Dedifferentiated amniotic fluid mesenchymal stem cell (primary cell): ENCODE measurements around the gene CD177.
"Not testable (repeated sequence)": the region's sequence is repeated elsewhere in the genome, so short reads cannot be mapped to it uniquely, and the experiment has no call there.

ENCODE experiments used
- DNase-seq: peaks from one replicate; pipeline ENCODE4 v3.0.0-alpha.2; 2016; ENCODE audit errors: extremely low spot score

CD177 gene

DNA sequence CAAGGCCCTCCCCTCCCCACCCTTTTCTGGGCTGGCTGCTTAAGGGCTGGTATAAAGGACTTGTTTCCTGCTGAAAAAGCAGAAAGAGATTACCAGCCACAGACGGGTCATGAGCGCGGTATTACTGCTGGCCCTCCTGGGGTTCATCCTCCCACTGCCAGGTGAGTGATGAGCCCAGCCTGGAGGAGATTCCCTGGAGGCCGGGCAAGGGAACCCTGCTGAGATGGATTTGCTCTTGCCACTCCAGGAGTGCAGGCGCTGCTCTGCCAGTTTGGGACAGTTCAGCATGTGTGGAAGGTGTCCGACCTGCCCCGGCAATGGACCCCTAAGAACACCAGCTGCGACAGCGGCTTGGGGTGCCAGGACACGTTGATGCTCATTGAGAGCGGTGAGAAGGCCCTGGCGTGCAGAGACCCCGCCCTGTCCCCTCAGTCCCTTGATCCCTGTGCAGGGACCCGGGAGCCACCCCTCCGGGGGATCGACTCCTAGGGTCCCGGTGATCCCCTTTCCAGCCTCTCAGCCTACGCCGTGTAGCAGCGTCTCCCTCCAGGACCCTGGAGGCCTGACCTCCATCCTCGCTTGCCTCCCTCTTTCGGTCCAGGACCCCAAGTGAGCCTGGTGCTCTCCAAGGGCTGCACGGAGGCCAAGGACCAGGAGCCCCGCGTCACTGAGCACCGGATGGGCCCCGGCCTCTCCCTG is at the start of gene CD177:
Gene CD177 (plus strand): TSS at position 81 of the 699 bp plus-strand sequence. CDS start 29 bp downstream, at position 110.
- DNase-seq: no peak

- no peak for DNase-seq
Measured at GRCh38 chr19:43305642-43306041, 47.8 kb upstream of the CD177 start.

DNA sequence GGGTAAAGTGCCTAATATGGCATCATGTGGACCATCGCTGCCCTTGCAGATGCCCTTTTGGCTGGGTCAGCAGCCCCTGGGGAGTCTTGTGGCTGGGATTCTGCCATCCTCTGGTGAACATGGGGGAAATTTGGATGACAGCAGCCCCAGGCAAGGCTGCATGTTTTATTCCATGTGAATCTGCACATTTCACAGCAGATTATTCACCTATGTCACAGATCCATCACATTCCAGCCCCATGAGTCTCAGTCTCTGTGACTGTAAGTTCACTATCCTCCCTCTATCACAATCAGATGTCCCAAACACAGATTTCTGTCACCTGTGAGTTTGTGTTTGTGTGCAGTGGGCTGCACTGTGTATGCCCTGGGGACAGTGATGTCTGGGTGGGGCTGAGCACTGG is 47.4 kb upstream of the CD177 start:
- no peak for DNase-seq

GRCh38 chr19:43308244-43308815 is 45.2 kb upstream of the CD177 start:
- no peak for DNase-seq

GRCh38 chr19:43309466-43309865 is 44.0 kb upstream of the CD177 start:
- DNase-seq: no peak

GRCh38 chr19:43310221-43310620 is 43.3 kb upstream of the CD177 start:
- no peak for DNase-seq

GRCh38 chr19:43311256-43311655 is 42.2 kb upstream of the CD177 start:
- DNase-seq: no peak

GRCh38 chr19:43311706-43312105 is 41.8 kb upstream of the CD177 start:
- DNase-seq: no peak

- no peak for DNase-seq
Measured at GRCh38 chr19:43313711-43314495, 39.6 kb upstream of the CD177 start.

DNA sequence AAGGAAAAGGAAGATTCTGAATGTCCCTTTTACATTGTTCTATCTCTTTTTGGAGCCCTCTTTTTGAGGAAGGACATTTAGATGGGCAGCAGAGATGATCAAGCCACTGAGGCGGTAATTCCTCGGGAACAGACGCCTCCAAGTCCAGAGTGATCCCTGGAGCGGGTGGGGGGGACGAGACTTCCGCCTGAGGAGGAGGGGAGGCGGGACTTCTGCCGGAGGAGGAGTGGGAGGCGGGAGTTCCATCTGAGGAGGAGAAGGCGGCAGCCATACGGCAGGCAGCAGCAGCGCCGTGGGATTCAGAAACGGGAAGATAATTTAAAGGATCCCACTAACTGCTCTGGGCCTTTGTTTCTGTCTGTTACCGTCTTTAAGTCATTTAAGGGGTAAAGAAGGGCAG is 37.6 kb upstream of the CD177 start:
- DNase-seq: no peak

GRCh38 chr19:43316591-43317319 is 36.7 kb upstream of the CD177 start:
- no peak for DNase-seq

GRCh38 chr19:43318203-43318602 is 35.3 kb upstream of the CD177 start:
- DNase-seq: no peak

DNA sequence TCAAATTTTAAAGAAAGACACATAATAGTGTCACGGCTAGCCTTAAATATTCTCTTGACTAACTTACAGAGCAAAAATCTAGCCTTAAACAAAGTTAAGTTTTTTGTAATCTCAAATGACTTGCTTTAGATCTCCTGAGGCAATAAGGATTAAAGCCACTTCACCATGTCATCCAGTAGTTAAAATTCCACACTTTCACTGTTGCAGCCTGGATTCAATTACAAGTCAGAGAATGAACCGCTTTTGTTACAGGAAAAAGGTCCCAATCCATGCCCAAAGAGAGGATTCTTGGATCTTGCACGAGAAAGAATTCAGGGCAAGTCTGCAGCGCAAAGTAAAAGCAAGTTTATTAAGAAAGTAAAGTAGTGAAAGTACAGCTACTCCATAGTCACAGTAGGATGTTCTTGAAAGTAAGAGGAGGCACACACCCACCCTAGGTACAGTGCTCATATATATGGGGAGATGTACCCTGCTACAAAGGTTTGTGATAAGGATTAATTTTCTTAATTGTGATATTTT is 34.6 kb upstream of the CD177 start:
- DNase-seq: no peak

DNA sequence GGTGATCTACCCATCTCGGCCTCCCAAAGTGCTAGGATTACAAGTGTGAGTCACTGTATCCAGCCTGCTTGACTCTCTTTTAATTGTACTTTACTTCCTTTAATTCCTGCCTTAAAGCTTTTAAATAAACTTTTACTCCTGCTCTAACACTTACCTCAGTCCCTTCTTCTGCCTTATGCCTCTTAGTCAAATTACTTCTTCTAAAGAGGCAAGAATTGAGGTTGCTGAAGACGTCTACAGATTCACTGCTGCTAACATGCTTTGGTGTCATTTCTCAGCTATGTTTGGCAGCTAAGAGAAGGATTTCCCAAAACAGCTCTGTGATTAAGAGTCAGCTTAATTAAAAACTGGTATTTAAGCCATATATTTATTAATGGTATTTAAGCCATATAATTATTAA is 32.9 kb upstream of the CD177 start:
- DNase-seq: no peak

GRCh38 chr19:43326761-43327160 is 26.7 kb upstream of the CD177 start:
- DNase-seq: not testable (repeated sequence)

DNA sequence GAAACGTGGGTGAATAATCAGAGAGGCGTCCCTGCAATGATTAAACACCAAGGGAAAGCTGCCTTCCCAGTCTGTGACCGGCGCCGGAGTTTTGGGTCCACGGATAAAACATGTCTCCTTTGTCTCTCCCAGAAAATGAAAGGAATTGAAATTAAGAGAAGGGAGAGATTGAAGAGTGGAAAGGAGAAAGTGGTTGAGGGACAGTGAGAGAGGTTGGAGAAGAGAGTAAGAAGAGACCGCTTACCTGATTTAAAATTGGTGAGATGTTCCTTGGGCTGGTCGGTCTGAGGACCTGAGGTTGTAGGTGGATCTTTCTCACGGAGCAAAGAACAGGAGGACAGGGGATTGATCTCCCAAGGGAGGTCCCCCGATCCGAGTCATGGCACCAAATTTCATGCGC is 24.9 kb upstream of the CD177 start:
- DNase-seq: not testable (repeated sequence)

GRCh38 chr19:43329049-43329448 is 24.4 kb upstream of the CD177 start:
- not testable (repeated sequence) for DNase-seq

DNA sequence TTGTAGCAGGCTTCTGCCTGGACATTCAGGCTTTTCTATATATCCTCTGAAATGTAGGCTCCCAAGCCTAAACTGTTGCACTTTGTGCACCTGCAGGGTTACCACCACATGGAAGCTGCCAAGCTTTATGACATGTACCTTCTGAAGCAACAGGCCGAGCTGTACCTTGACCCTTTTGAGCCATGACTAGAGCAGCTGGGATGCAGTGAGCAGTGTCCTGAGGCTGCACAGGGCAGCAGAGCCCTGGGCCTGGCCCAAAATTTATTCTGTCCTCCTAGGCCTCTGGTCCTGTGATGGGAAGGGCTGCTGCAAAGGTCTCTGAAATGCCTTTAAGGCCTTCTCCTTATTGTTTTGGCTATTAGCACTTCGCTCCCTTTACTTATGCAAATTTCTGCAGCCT is 23.5 kb upstream of the CD177 start:
- no peak for DNase-seq

DNA sequence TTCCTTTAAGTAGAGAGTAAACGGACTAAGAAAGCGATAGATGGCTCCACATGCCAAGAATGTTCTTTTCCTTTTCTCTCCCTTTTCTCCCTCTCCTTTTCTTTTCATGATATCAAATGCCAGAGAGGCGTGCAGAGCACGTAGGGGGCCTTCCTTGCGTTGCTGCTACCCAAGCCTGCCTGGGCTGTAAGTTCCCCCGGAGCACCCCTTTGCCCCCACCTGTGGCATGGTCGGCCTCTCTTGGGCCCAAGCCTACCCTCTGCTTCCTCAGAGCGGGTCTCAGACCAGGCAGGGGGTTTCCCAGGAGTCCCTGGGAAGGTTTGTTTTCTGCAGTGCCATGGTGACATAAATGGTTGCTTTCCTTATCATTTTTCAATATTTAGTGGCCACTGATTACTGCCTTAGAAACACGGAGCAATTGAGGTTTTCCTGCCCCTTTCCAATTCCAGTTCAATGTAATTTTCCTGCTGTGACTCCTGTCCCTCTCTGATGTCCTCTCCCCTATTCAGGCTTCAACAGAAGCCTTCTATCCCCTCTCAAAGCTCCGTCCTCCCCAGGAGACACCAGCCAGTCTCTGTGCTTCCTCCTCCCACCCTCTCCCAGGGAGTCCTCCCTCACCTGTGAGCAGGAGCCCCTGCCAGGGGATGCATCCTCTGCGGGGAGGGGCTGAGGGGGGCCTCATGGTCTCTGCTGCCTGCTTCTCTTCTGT is 22.6 kb upstream of the CD177 start:
- DNase-seq: no peak

DNA sequence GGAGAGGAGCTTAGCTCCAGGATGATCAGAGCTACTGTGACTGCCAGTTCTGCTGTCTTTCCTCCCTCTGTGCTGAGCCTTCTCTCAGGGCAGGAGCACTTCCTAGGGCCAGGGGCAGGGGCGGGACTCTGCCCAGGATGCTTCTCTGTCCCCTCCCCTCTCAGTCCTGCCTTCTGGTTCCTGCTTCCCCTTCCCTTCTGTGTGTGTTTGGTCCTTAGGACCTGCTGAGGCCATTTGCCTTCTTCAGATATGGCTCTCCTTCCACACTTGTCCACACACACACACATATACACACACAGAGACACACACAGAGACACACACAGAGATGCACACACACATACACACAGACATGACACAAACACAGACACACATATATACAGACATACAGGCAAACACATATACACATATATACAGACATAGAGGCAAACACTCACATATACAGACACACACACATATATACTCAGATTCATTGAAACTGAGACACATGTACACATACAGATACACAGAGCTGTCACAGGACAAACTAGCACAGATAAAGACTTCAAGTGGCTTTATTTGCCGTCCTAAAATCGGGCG is 22.0 kb upstream of the CD177 start:
- no peak for DNase-seq
